ENCODE measurements around the gene TRIM66.
A peak's percentile ranks its signal among the peaks of the same experiment; 100 is the strongest.

TRIM66 gene, protein sequence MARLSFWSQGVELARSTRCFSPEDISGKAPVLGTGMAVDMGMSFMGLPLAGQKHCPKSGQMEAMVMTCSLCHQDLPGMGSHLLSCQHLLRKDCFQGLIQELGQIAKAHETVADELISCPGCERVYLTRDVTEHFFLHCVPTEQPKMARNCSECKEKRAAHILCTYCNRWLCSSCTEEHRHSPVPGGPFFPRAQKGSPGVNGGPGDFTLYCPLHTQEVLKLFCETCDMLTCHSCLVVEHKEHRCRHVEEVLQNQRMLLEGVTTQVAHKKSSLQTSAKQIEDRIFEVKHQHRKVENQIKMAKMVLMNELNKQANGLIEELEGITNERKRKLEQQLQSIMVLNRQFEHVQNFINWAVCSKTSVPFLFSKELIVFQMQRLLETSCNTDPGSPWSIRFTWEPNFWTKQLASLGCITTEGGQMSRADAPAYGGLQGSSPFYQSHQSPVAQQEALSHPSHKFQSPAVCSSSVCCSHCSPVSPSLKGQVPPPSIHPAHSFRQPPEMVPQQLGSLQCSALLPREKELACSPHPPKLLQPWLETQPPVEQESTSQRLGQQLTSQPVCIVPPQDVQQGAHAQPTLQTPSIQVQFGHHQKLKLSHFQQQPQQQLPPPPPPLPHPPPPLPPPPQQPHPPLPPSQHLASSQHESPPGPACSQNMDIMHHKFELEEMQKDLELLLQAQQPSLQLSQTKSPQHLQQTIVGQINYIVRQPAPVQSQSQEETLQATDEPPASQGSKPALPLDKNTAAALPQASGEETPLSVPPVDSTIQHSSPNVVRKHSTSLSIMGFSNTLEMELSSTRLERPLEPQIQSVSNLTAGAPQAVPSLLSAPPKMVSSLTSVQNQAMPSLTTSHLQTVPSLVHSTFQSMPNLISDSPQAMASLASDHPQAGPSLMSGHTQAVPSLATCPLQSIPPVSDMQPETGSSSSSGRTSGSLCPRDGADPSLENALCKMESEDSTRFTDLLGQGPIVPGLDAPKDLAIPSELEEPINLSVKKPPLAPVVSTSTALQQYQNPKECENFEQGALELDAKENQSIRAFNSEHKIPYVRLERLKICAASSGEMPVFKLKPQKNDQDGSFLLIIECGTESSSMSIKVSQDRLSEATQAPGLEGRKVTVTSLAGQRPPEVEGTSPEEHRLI (N-terminal part only)

DNA sequence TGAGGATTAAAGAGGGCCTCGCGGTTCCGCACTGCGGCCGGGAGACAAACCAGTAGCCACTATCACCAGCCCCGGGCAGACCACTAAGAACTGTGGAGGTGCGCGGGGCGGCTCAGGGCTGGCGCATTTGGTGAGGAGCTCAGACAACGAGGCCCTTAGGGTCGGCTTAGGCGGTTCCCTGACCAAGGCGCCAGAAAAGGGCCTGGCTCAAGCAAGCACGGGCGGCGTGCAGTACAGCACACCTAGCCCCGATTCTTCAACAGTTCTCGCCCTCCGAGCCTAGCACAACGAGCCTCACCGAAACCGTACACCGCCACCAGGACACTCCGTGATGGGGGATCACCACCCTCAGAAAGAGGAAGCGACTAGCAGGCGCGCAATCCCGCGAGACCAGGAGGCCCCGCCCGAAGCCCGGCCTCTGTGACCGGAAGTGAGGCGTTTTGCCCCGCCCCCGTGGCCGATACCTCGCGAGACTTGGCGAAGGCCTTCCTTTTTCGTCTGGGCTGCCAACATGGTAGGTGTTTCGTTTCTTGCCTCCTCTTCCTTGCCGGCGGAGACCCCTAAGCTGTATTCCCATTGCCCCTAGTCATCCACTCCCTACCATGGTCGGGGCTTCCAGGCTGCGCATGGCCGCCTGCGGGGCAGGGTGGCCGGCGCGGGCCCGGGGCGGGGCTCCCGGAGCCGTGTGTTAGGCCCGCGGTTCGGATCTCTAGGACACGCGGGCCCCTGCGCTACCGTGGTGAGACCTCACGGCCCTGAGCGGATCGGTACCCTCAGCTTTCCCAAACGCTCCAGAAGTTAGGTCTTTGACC lies at the start of gene TRIM66, which contains the start of gene RPL27A:
Gene TRIM66 (minus strand): TSS at position 363 of the 812 bp plus-strand sequence. CDS start 10,391 bp downstream, outside the sequence.
Gene RPL27A (plus strand): TSS at position 490 of the 812 bp plus-strand sequence. CDS start 22 bp downstream, at position 512.
- Histone ChIP-seq H3K4me2 (ENCODE audit: insufficient read depth, low read length) (peak within 1 kb of the TSS; percentile 78), H4K20me1 (ENCODE audit: insufficient read depth, low read length) (peaks cover 29% of the 10 kb centered on the region), H3K4me3 (ENCODE audit: low read depth in 1 of 2, low read length in 2 of 2) (peak within 1 kb of the TSS; percentile 80 to 82), H3K36me3 (ENCODE audit: insufficient read depth, low read length) (peaks cover 59% of the 10 kb centered on the region), H2AFZ (ENCODE audit: low read depth, low read length) (peak within 1 kb of the TSS; percentile 81), H3K9ac (ENCODE audit: low read depth, low read length) (peak within 1 kb of the TSS; percentile 89), H3K27ac (ENCODE audit: low read length) (peak within 1 kb of the TSS; percentile 98), H3K4me1 (ENCODE audit: insufficient read depth, low read length) (peaks cover 48% of the 10 kb centered on the region), H3K9me3 (ENCODE audit: insufficient read depth, low read length, severe bottlenecking) (no peaks in the 10 kb centered on the region), H3K27me3 (ENCODE audit: insufficient read depth, low read length, poor library complexity) (no peaks in the 10 kb centered on the region), H3K79me2 (ENCODE audit: insufficient read depth, low read length) (peaks cover 44% of the 10 kb centered on the region)
- ATAC-seq (ENCODE audit: insufficient read depth, low read depth) (peak; percentile 93), DNase-seq (peak; percentile 98)
- TF ChIP-seq, protein P1, sequence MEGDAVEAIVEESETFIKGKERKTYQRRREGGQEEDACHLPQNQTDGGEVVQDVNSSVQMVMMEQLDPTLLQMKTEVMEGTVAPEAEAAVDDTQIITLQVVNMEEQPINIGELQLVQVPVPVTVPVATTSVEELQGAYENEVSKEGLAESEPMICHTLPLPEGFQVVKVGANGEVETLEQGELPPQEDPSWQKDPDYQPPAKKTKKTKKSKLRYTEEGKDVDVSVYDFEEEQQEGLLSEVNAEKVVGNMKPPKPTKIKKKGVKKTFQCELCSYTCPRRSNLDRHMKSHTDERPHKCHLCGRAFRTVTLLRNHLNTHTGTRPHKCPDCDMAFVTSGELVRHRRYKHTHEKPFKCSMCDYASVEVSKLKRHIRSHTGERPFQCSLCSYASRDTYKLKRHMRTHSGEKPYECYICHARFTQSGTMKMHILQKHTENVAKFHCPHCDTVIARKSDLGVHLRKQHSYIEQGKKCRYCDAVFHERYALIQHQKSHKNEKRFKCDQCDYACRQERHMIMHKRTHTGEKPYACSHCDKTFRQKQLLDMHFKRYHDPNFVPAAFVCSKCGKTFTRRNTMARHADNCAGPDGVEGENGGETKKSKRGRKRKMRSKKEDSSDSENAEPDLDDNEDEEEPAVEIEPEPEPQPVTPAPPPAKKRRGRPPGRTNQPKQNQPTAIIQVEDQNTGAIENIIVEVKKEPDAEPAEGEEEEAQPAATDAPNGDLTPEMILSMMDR (IDR thresholded peaks at IDR 0.05; ENCODE audit: borderline replicate concordance, extremely low read depth, low read length, poor library complexity, severe bottlenecking): peak; percentile 4
- no peak for TF ChIP-seq EZH2 (IDR thresholded peaks at IDR 0.05; ENCODE audit: borderline replicate concordance, low read depth, low read length, severe bottlenecking)

DNA sequence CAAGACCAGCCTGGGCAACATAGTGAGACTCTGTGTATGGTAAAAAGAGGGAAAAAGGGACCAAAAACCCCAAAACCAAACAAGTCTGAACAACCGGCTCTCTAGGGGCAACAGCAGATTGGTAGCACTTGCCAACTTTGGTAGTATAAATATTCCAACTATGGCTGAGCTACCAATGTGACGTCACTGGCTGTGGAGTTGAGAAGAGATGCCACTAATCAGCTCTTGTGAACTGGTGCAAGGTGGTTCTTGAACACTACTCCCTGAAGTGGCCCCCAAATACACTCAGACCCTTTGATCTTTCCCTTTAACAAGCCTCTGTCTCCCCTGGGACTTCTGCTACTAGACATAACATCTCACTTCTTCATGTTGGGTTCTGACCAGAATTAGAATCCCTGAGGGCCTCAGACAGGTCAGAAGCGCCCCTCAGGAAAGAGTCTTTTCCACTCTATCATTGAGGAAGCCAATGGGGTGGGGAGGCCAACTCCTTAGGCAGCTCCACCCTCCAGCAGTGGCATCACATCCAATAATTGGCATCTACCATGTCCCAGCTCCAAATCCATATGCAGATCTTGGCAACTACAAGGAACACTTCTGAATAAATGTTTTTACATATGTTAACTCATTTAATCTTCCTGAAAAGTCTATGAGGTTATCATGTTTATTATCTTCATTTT lies 49.3 kb upstream of the TRIM66 start:
- DNase-seq (no peak), ATAC-seq (ENCODE audit: insufficient read depth, low read depth) (no peak)
- Histone ChIP-seq H2AFZ (ENCODE audit: low read depth, low read length) (no peak overlapping the region), H3K36me3 (ENCODE audit: insufficient read depth, low read length) (no peaks in the 10 kb centered on the region), H3K9ac (ENCODE audit: low read depth, low read length) (no peak overlapping the region), H3K4me3 (ENCODE audit: low read depth in 1 of 2, low read length in 2 of 2) (no peak overlapping the region), H3K4me2 (ENCODE audit: insufficient read depth, low read length) (no peak overlapping the region), H3K27ac (ENCODE audit: low read length) (no peak overlapping the region), H3K4me1 (ENCODE audit: insufficient read depth, low read length) (no peaks in the 10 kb centered on the region), H3K9me3 (ENCODE audit: insufficient read depth, low read length, severe bottlenecking) (no peaks in the 10 kb centered on the region), H3K27me3 (ENCODE audit: insufficient read depth, low read length, poor library complexity) (no peaks in the 10 kb centered on the region), H4K20me1 (ENCODE audit: insufficient read depth, low read length) (no peaks in the 10 kb centered on the region), H3K79me2 (ENCODE audit: insufficient read depth, low read length) (no peaks in the 10 kb centered on the region)
- TF ChIP-seq EZH2 (IDR thresholded peaks at IDR 0.05; ENCODE audit: borderline replicate concordance, low read depth, low read length, severe bottlenecking): no peak
- TF ChIP-seq, protein P1 (IDR thresholded peaks at IDR 0.05; ENCODE audit: borderline replicate concordance, extremely low read depth, low read length, poor library complexity, severe bottlenecking): no peak

DNA sequence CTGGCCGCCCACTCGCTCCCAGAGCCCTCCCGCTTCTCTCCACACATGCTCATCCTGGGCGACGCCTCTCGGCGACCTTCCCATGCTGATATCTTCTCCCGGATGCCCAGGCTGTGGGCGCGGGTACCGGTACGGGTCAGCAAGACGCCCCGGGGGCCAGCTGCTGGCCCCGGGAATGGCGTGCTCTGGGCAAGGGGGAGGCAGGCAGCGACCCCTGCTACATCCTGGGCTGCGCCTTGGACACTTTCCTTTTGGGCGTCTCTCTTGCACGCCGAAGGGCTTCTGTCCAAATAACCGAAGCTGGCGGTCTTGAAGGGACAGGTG lies 48.2 kb upstream of the TRIM66 start:
- no peak overlapping the region for H2AFZ ChIP-seq (ENCODE audit: low read depth, low read length)
- ATAC-seq (ENCODE audit: insufficient read depth, low read depth): no peak
- H3K27ac ChIP-seq (ENCODE audit: low read length): no peak overlapping the region

More for the DNA sequence above, 48.2 kb upstream of the TRIM66 start:
- Histone ChIP-seq H3K27me3 (ENCODE audit: insufficient read depth, low read length, poor library complexity) (no peaks in the 10 kb centered on the region), H3K4me2 (ENCODE audit: insufficient read depth, low read length) (no peak overlapping the region), H3K4me1 (ENCODE audit: insufficient read depth, low read length) (no peaks in the 10 kb centered on the region), H3K79me2 (ENCODE audit: insufficient read depth, low read length) (no peaks in the 10 kb centered on the region), H4K20me1 (ENCODE audit: insufficient read depth, low read length) (no peaks in the 10 kb centered on the region), H3K9ac (ENCODE audit: low read depth, low read length) (no peak overlapping the region), H3K4me3 (ENCODE audit: low read depth in 1 of 2, low read length in 2 of 2) (no peak overlapping the region), H3K36me3 (ENCODE audit: insufficient read depth, low read length) (no peaks in the 10 kb centered on the region), H3K9me3 (ENCODE audit: insufficient read depth, low read length, severe bottlenecking) (no peaks in the 10 kb centered on the region)
- TF ChIP-seq, protein P1 (IDR thresholded peaks at IDR 0.05; ENCODE audit: borderline replicate concordance, extremely low read depth, low read length, poor library complexity, severe bottlenecking): no peak
- no peak for TF ChIP-seq EZH2 (IDR thresholded peaks at IDR 0.05; ENCODE audit: borderline replicate concordance, low read depth, low read length, severe bottlenecking)
- DNase-seq: no peak
